Hepatocyte (in vitro differentiated cells): ENCODE measurements around the gene KRTAP9-3. TPM values are rescaled to one million over a fixed set of nuclear protein-coding genes. Genes with fewer than 3 reads are reported as not detected.

Experiments used
- DNase-seq: peaks from one replicate; pipeline ENCODE4 v3.0.0-alpha.2; 2016; ENCODE audit warnings: low spot score
- H2AFZ ChIP-seq: fragments of 200-600 bp; sonication (generic); 2 replicates; pipeline ENCODE4 v1.6.0; 2016; ENCODE audit warnings: antibody characterized with exemption, mild to moderate bottlenecking
- H3K27ac ChIP-seq: fragments of 200-600 bp; sonication (generic); 2 replicates; pipeline ENCODE4 v1.5.1; 2016; ENCODE audit warnings: mild to moderate bottlenecking
- H3K27me3 ChIP-seq: fragments of 200-600 bp; sonication (generic); 2 replicates; pipeline ENCODE4 v1.6.1; 2016
- H3K36me3 ChIP-seq: fragments of 200-600 bp; sonication (generic); replicated peaks from 2 replicates; pipeline ENCODE4 v1.5.1; 2016; ENCODE audit warnings: low read depth; ENCODE audit not compliant: insufficient read depth
- H3K4me1 ChIP-seq: fragments of 200-600 bp; sonication (generic); 2 replicates; pipeline ENCODE4 v1.5.1; 2016; ENCODE audit warnings: mild to moderate bottlenecking, moderate library complexity; ENCODE audit not compliant: insufficient read depth
- H3K4me2 ChIP-seq: fragments of 200-600 bp; sonication (generic); 2 replicates; pipeline ENCODE4 v1.6.0; 2016
- H3K4me3 ChIP-seq: fragments of 200-600 bp; sonication (generic); 2 replicates; pipeline ENCODE4 v1.5.1; 2016; ENCODE audit warnings: mild to moderate bottlenecking
- H3K79me2 ChIP-seq: fragments of 200-600 bp; sonication (generic); 2 replicates; pipeline ENCODE4 v1.6.0; 2017; ENCODE audit warnings: mild to moderate bottlenecking
- H3K9me2 ChIP-seq: fragments of 200-600 bp; sonication (generic); replicated peaks from 2 replicates; pipeline ENCODE4 v1.6.0; 2017; ENCODE audit warnings: mild to moderate bottlenecking; ENCODE audit not compliant: insufficient read depth
- H3K9me3 ChIP-seq: fragments of 200-600 bp; sonication (generic); 2 replicates; pipeline ENCODE4 v1.5.1; 2016; ENCODE audit warnings: low read depth, mild to moderate bottlenecking
- H4K20me1 ChIP-seq: fragments of 200-600 bp; sonication (generic); 2 replicates; pipeline ENCODE4 v1.6.0; 2016; ENCODE audit warnings: mild to moderate bottlenecking; ENCODE audit not compliant: insufficient read depth, poor library complexity, severe bottlenecking
- EZH2 ChIP-seq: fragments of 200-600 bp; sonication (generic); IDR thresholded peaks from 2 replicates; pipeline ENCODE4 v1.6.1; 2016; ENCODE audit warnings: antibody characterized with exemption, mild to moderate bottlenecking, borderline replicate concordance
- EZH2phosphoT487 ChIP-seq: fragments of 200-600 bp; sonication (generic); IDR thresholded peaks from one replicate; pipeline ENCODE4 v1.6.1; 2018; ENCODE audit warnings: antibody characterized with exemption, mild to moderate bottlenecking, low read depth, moderate library complexity; ENCODE audit not compliant: unreplicated experiment, severe bottlenecking
- WGBS: methylation state at CpG from one replicate; pipeline ENCODE4 v1.1.6; 2016; ENCODE audit warnings: low lambda C conversion rate; ENCODE audit errors: missing lambda C conversion rate; 5-methylcytosine and 5-hydroxymethylcytosine counted together
- polyA plus RNA-seq: library from polyadenylated mRNA; unstranded; fragments of >200 nt; fragmentation: Nextera tagmentation; extraction: Ambion mirVana; gene quantifications from 2 replicates; pipeline ENCODE4 v1.2.1, GENCODE V29; 2016
- small RNA-seq: library from RNA; depleted of rRNA; stranded (forward); fragments of <200 nt; gene quantifications from one replicate; pipeline ENCODE3, GENCODE V24; 2014
- total RNA-seq: library from RNA; depleted of rRNA; stranded (reverse); fragments of >200 nt; gene quantifications from 2 replicates; pipeline ENCODE4 v1.2.3, GENCODE V29; 2014
- TF ChIP-seq, protein P1 (sequence below): fragments of 200-600 bp; sonication (generic); IDR thresholded peaks from 2 replicates; pipeline ENCODE4 v1.5.1; 2016; ENCODE audit warnings: antibody characterized with exemption, mild to moderate bottlenecking; ENCODE audit not compliant: poor library complexity

The KRTAP9-3 gene
- total and polyA plus RNA-seq, 2 experiments from 2014 or later = not detected

DNA sequence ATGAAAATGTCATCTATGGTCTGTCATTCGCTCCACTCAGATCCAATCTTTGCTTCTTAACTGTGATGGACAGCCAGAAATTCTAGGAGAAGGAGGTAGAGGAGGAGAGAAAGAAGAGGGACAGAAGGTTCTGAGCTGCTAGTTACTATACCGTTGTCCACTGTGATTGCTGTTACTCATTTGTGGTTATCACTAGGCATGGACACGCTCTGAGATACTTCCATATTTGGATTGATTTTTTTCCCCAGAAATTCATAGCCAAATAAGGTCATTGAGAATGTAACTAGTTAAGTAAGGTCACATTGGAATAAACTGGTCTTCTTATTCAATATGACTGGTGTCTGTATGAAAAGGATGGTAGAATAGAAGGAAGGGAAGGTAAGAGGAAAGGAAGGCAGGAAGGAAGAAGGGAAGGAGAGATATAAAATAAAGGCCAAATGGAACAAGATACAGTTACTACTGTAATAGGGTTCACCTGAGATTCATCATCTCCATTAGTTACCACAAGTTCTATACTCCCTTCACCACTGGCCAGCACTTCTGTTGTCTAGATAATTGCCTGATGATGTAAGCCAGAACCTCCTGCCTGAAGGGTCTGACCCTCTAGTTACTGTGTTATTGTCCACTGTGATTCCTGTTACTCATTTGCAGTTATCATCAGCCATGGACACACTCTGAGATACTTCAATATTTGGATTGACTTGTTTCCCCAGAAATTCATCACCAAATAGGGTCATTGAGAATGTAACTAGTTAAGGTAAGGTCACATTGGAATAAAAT, 46.1 kb downstream of the KRTAP9-3 start:
- no peak overlapping the region for H2AFZ ChIP-seq

More for the DNA sequence above, 46.1 kb downstream of the KRTAP9-3 start:
- H4K20me1 ChIP-seq = no peaks in the 10 kb centered on the region
- H3K9me3 ChIP-seq = no peaks in the 10 kb centered on the region
- peaks cover 7% of the 10 kb centered on the region for H3K27me3 ChIP-seq
- no peaks in the 10 kb centered on the region for H3K79me2 ChIP-seq
- no peak overlapping the region for H3K4me3 ChIP-seq
- no peak overlapping the region for H3K4me2 ChIP-seq
- H3K27ac ChIP-seq = no peak overlapping the region
- no peaks in the 10 kb centered on the region for H3K4me1 ChIP-seq
- DNase-seq = peak; percentile 1
- TF ChIP-seq EZH2 (no peak), EZH2phosphoT487 (no peak)
- TF ChIP-seq, protein P1, sequence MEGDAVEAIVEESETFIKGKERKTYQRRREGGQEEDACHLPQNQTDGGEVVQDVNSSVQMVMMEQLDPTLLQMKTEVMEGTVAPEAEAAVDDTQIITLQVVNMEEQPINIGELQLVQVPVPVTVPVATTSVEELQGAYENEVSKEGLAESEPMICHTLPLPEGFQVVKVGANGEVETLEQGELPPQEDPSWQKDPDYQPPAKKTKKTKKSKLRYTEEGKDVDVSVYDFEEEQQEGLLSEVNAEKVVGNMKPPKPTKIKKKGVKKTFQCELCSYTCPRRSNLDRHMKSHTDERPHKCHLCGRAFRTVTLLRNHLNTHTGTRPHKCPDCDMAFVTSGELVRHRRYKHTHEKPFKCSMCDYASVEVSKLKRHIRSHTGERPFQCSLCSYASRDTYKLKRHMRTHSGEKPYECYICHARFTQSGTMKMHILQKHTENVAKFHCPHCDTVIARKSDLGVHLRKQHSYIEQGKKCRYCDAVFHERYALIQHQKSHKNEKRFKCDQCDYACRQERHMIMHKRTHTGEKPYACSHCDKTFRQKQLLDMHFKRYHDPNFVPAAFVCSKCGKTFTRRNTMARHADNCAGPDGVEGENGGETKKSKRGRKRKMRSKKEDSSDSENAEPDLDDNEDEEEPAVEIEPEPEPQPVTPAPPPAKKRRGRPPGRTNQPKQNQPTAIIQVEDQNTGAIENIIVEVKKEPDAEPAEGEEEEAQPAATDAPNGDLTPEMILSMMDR = no peak
- 89% methylated on average over 3 of the region's 3 CpGs for WGBS
- no peaks in the 10 kb centered on the region for H3K9me2 ChIP-seq
- no peaks in the 10 kb centered on the region for H3K36me3 ChIP-seq

Small RNA genes within 50 kb of the gene (small RNA-seq; reads per million reads assigned to genes)
- gene KRTAP4-17P = not detected
- gene KRTAP9-10P = not detected

Other genes with a start within 250 kb of the KRTAP9-3 start
Only the 30 nearest of the 42 such genes appear.
- not detected in 2 replicates for gene KRTAP2-1, start 185.1 kb upstream of the KRTAP9-3 start, total RNA-seq
- gene KRTAP2-1, start 185.1 kb upstream of the KRTAP9-3 start, polyA plus RNA-seq = not detected in 2 replicates
- gene KRTAP2-2, start 177.2 kb upstream of the KRTAP9-3 start, total RNA-seq = not detected in 2 replicates
- not detected in 2 replicates for gene KRTAP2-2, start 177.2 kb upstream of the KRTAP9-3 start, polyA plus RNA-seq
- gene KRTAP2-3, start 172.3 kb upstream of the KRTAP9-3 start, total RNA-seq = not detected in 2 replicates
- not detected in 2 replicates for gene KRTAP2-3, start 172.3 kb upstream of the KRTAP9-3 start, polyA plus RNA-seq
- not detected in 2 replicates for gene KRTAP2-4, start 166.6 kb upstream of the KRTAP9-3 start, total RNA-seq
- gene KRTAP2-4, start 166.6 kb upstream of the KRTAP9-3 start, polyA plus RNA-seq = not detected in 2 replicates
- gene KRTAP4-7, start 148.3 kb upstream of the KRTAP9-3 start, total RNA-seq = not detected in 2 replicates
- not detected in 2 replicates for gene KRTAP4-7, start 148.3 kb upstream of the KRTAP9-3 start, polyA plus RNA-seq
- not detected in 2 replicates for gene KRTAP4-8, start 134.3 kb upstream of the KRTAP9-3 start, total RNA-seq
- not detected in 2 replicates for gene KRTAP4-8, start 134.3 kb upstream of the KRTAP9-3 start, polyA plus RNA-seq
- not detected in 2 replicates for gene KRTAP4-16, start 130.2 kb upstream of the KRTAP9-3 start, total RNA-seq
- not detected in 2 replicates for gene KRTAP4-16, start 130.2 kb upstream of the KRTAP9-3 start, polyA plus RNA-seq
- not detected in 2 replicates for gene KRTAP4-9, start 127.1 kb upstream of the KRTAP9-3 start, total RNA-seq
- gene KRTAP4-9, start 127.1 kb upstream of the KRTAP9-3 start, polyA plus RNA-seq = not detected in 2 replicates
- gene KRTAP4-11, start 114.1 kb upstream of the KRTAP9-3 start, total RNA-seq = not detected in 2 replicates
- not detected in 2 replicates for gene KRTAP4-11, start 114.1 kb upstream of the KRTAP9-3 start, polyA plus RNA-seq
- gene KRTAP4-12, start 108.3 kb upstream of the KRTAP9-3 start, total RNA-seq = not detected in 2 replicates
- not detected in 2 replicates for gene KRTAP4-12, start 108.3 kb upstream of the KRTAP9-3 start, polyA plus RNA-seq
- not detected in 2 replicates for gene KRTAP4-6, start 91.9 kb upstream of the KRTAP9-3 start, total RNA-seq
- not detected in 2 replicates for gene KRTAP4-6, start 91.9 kb upstream of the KRTAP9-3 start, polyA plus RNA-seq
- gene KRTAP4-5, start 82.6 kb upstream of the KRTAP9-3 start, total RNA-seq = not detected in 2 replicates
- not detected in 2 replicates for gene KRTAP4-5, start 82.6 kb upstream of the KRTAP9-3 start, polyA plus RNA-seq
- gene KRTAP4-4, start 71.7 kb upstream of the KRTAP9-3 start, total RNA-seq = not detected in 2 replicates
- not detected in 2 replicates for gene KRTAP4-4, start 71.7 kb upstream of the KRTAP9-3 start, polyA plus RNA-seq
- not detected in 2 replicates for gene KRTAP4-3, start 64.2 kb upstream of the KRTAP9-3 start, total RNA-seq
- not detected in 2 replicates for gene KRTAP4-3, start 64.2 kb upstream of the KRTAP9-3 start, polyA plus RNA-seq
- not detected in 2 replicates for gene KRTAP4-2, start 54.2 kb upstream of the KRTAP9-3 start, total RNA-seq
- not detected in 2 replicates for gene KRTAP4-2, start 54.2 kb upstream of the KRTAP9-3 start, polyA plus RNA-seq
- gene KRTAP4-1, start 47.5 kb upstream of the KRTAP9-3 start, total RNA-seq = not detected in 2 replicates
- not detected in 2 replicates for gene KRTAP4-1, start 47.5 kb upstream of the KRTAP9-3 start, polyA plus RNA-seq
- gene KRTAP9-1, start 42.6 kb upstream of the KRTAP9-3 start, total RNA-seq = not detected in 2 replicates
- not detected in 2 replicates for gene KRTAP9-1, start 42.6 kb upstream of the KRTAP9-3 start, polyA plus RNA-seq
- not detected in 2 replicates for gene KRTAP9-2, start 5.8 kb upstream of the KRTAP9-3 start, total RNA-seq
- not detected in 2 replicates for gene KRTAP9-2, start 5.8 kb upstream of the KRTAP9-3 start, polyA plus RNA-seq
- not detected in 2 replicates for gene KRTAP9-8, start 5.5 kb downstream of the KRTAP9-3 start, total RNA-seq
- not detected in 2 replicates for gene KRTAP9-8, start 5.5 kb downstream of the KRTAP9-3 start, polyA plus RNA-seq
- gene KRTAP9-4, start 17.2 kb downstream of the KRTAP9-3 start, total RNA-seq = not detected in 2 replicates
- gene KRTAP9-4, start 17.2 kb downstream of the KRTAP9-3 start, polyA plus RNA-seq = not detected in 2 replicates
- gene KRTAP9-9, start 22.9 kb downstream of the KRTAP9-3 start, total RNA-seq = not detected in 2 replicates
- gene KRTAP9-9, start 22.9 kb downstream of the KRTAP9-3 start, polyA plus RNA-seq = not detected in 2 replicates
- gene KRTAP9-6, start 32.9 kb downstream of the KRTAP9-3 start, total RNA-seq = not detected in 2 replicates
- not detected in 2 replicates for gene KRTAP9-6, start 32.9 kb downstream of the KRTAP9-3 start, polyA plus RNA-seq
- gene KRTAP9-7, start 43.2 kb downstream of the KRTAP9-3 start, total RNA-seq = not detected in 2 replicates
- gene KRTAP9-7, start 43.2 kb downstream of the KRTAP9-3 start, polyA plus RNA-seq = not detected in 2 replicates
- not detected in 2 replicates for gene KRTAP29-1, start 70.4 kb downstream of the KRTAP9-3 start, total RNA-seq
- not detected in 2 replicates for gene KRTAP29-1, start 70.4 kb downstream of the KRTAP9-3 start, polyA plus RNA-seq
- not detected in 2 replicates for gene KRTAP16-1, start 76.9 kb downstream of the KRTAP9-3 start, total RNA-seq
- not detected in 2 replicates for gene KRTAP16-1, start 76.9 kb downstream of the KRTAP9-3 start, polyA plus RNA-seq
- not detected in 2 replicates for gene KRTAP17-1, start 83.3 kb downstream of the KRTAP9-3 start, total RNA-seq
- 0.33 TPM in 1 of 2 replicates, not detected in the other for gene KRTAP17-1, start 83.3 kb downstream of the KRTAP9-3 start, polyA plus RNA-seq
- gene KRT33A, start 118.4 kb downstream of the KRTAP9-3 start, total RNA-seq = not detected in 2 replicates
- not detected in 2 replicates for gene KRT33A, start 118.4 kb downstream of the KRTAP9-3 start, polyA plus RNA-seq
- gene KRT33B, start 137.4 kb downstream of the KRTAP9-3 start, total RNA-seq = not detected in 2 replicates
- gene KRT33B, start 137.4 kb downstream of the KRTAP9-3 start, polyA plus RNA-seq = 0.35 TPM in 1 of 2 replicates, not detected in the other
- 0.20 TPM in 1 of 2 replicates, not detected in the other for gene KRT34, start 149.9 kb downstream of the KRTAP9-3 start, total RNA-seq
- gene KRT34, start 149.9 kb downstream of the KRTAP9-3 start, polyA plus RNA-seq = 0.71 TPM in 1 of 2 replicates, not detected in the other
- not detected in 2 replicates for gene KRT31, start 165.2 kb downstream of the KRTAP9-3 start, total RNA-seq
- gene KRT31, start 165.2 kb downstream of the KRTAP9-3 start, polyA plus RNA-seq = not detected in 2 replicates